Ovary (tissue), 9 donors: Measurements from ENCODE around the gene KCNQ5. TPM values are rescaled to one million over a fixed set of nuclear protein-coding genes. Genes with fewer than 3 reads are reported as not detected.

Experiments used
- DNase-seq, 5 donors: peaks; one replicate each; pipeline ENCODE4 v3.0.0-alpha.2; 2019 to 2020
- H3K27ac ChIP-seq, 2 donors: fragments of 200-600 bp; one replicate each; pipeline versions ENCODE4 v1.5.1 to v1.8.0; 2019 to 2022
- H3K27me3 ChIP-seq: fragments of 200-600 bp; one replicate; pipeline ENCODE4 v1.8.0; 2022
- H3K36me3 ChIP-seq: fragments of 200-600 bp; sonication (generic); one replicate; pipeline ENCODE4 v1.5.1; 2019
- H3K4me1 ChIP-seq: one replicate; pipeline ENCODE4 v1.8.1; 2013; ENCODE audit warnings: mild to moderate bottlenecking, moderate library complexity; ENCODE audit not compliant: insufficient read depth
- H3K4me3 ChIP-seq: fragments of 200-600 bp; sonication (generic); one replicate; pipeline ENCODE4 v1.5.1; 2017
- H3K9me3 ChIP-seq, 2 donors: fragments of 200-600 bp in 1 of 2; sonication (generic) in 1 of 2; one replicate each; pipeline versions ENCODE4 v1.5.1 to v1.8.1; 2013 to 2019; ENCODE audit warnings: mild to moderate bottlenecking in 1 of 2, moderate library complexity in 1 of 2
- CTCF ChIP-seq, 3 donors: fragments of 450-650 bp in 2 of 3; fragments of 200-600 bp in 1 of 3; IDR thresholded peaks; one replicate each; pipeline versions ENCODE4 v1.5.1 to v1.8.0; 2016 to 2022; ENCODE audit warnings: antibody characterized with exemption in 3 of 3, mild to moderate bottlenecking in 1 of 3
- EP300 ChIP-seq: sonication (generic); formaldehyde crosslinking; IDR thresholded peaks from one replicate; pipeline ENCODE4 v1.6.1; 2017; ENCODE audit warnings: antibody characterized with exemption
- POLR2A ChIP-seq: fragments of 450-650 bp; IDR thresholded peaks from one replicate; pipeline ENCODE4 v1.6.1; 2017; ENCODE audit warnings: antibody characterized with exemption, mild to moderate bottlenecking, moderate library complexity
- WGBS, 3 donors: extraction: QIAGEN DNeasy Blood & Tissue Kit in 1 of 3; methylation state at CpG; one replicate each; pipeline versions ENCODE4 v1.1.5 to v1.1.7; 2013 to 2017; 5-methylcytosine and 5-hydroxymethylcytosine counted together
- intact Hi-C, 4 donors: fragments of 100-400 bp; cut with DNase I; formaldehyde crosslinking; loops; one replicate each; pipeline versions ENCODE4 v1.11.0 to v1.15.1; 2022 to 2023
- polyA plus RNA-seq, 2 donors: library from polyadenylated mRNA; stranded (reverse); fragments of 200-250 nt in 1 of 2; fragments of 350-450 nt in 1 of 2; fragmentation: Illumina TruSeq in 1 of 2; extraction: RNeasy Lipid Tissue Mini Kit (QIAGEN cat#74804) in 1 of 2; gene quantifications; one replicate each; pipeline ENCODE4 v1.2.3, GENCODE V29; 2013 to 2014
- total RNA-seq, 7 donors: library from RNA; depleted of rRNA in 2 of 7; stranded (reverse); fragments of >200 nt in 2 of 7; fragmentation: NEBNext Ultra II Directional in 3 of 7; extraction: Animal tissue kit (Norgen Biotek cat#: 25700) in 3 of 7; gene quantifications; one replicate each; pipeline versions ENCODE4 v1.1.0 to v1.2.4, GENCODE V29; 2016 to 2023
- donor health status: DM: no; HTN: no; CAD: no; lungs with moderate emphysema.
- donor health status: DM: no; HTN: no; CAD: no.
- donor health status: Bipolar disorder and iron deficiency.
- donor health status: DM: yes; HTN: yes; CAD: no.
- donor health status: DM: no; HTN: no; CAD: no.
- donor health status: DM: yes; HTN: yes; CAD: no.

Gene KCNQ5
- total and polyA plus RNA-seq, 9 donors: 0.02 to 0.80 (median 0.15) TPM; not detected in 2

GRCh38 chr6:72619883-72620696 is 1.8 kb upstream of the KCNQ5 start:
- DNase-seq: peak in 1 of 5 donors; percentile 9
- Histone ChIP-seq H3K4me3 (no peak overlapping the region), H3K4me1 (peaks cover 6% of the 10 kb centered on the region), H3K27me3 (no peaks in the 10 kb centered on the region), H3K36me3 (no peaks in the 10 kb centered on the region), H3K27ac (no peak overlapping the region), H3K9me3 (no peaks in the 10 kb centered on the region)
- TF ChIP-seq POLR2A (no peak), EP300 (no peak), CTCF (IDR thresholded peaks at IDR 0.05) (no peak)
- WGBS, 3 donors: 3 to 5% (median 4%) methylated on average over 31 of the region's 31 CpGs
- intact Hi-C loops: no loop called here

GRCh38 chr6:72620871-72621290 is 983 bp upstream of the KCNQ5 start:
- intact Hi-C loops: no loop called here
- DNase-seq: peak in 1 of 5 donors; percentile 9
- Histone ChIP-seq H3K27me3 (no peaks in the 10 kb centered on the region), H3K9me3 (no peaks in the 10 kb centered on the region), H3K4me1 (peaks cover 6% of the 10 kb centered on the region), H3K27ac (no peak overlapping the region), H3K36me3 (no peaks in the 10 kb centered on the region), H3K4me3 (no peak overlapping the region)
- TF ChIP-seq EP300: no peak
- TF ChIP-seq CTCF (IDR thresholded peaks at IDR 0.05): no peak
- no peak for TF ChIP-seq POLR2A
- WGBS, 3 donors: 4 to 8% (median 6%) methylated on average over 21 of the region's 21 CpGs

- no peaks in the 10 kb centered on the region for H3K36me3 ChIP-seq
- H3K27me3 ChIP-seq: no peaks in the 10 kb centered on the region
- H3K4me3 ChIP-seq: peak overlapping the region; percentile 18
- DNase-seq: peak in 1 of 5 donors; percentile 10
- intact Hi-C loops: no loop called here
- H3K27ac ChIP-seq: no peak overlapping the region
- H3K4me1 ChIP-seq: peaks cover 6% of the 10 kb centered on the region
- no peaks in the 10 kb centered on the region for H3K9me3 ChIP-seq
- TF ChIP-seq EP300 (no peak), CTCF (IDR thresholded peaks at IDR 0.05) (no peak), POLR2A (no peak)
- WGBS, 3 donors: 1% methylated on average over 58 to 89 of the region's 89 CpGs
Measured at GRCh38 chr6:72622094-72622940, 453 bp downstream of the KCNQ5 start.

GRCh38 chr6:72623808-72624207 is 1.9 kb downstream of the KCNQ5 start:
- H3K4me3 ChIP-seq: no peak overlapping the region
- 51 to 58% (median 55%) methylated on average over 5 of the region's 5 CpGs for WGBS, 3 donors
- H3K27ac ChIP-seq: no peak overlapping the region
- intact Hi-C loops: no loop called here
- no peaks in the 10 kb centered on the region for H3K36me3 ChIP-seq
- H3K9me3 ChIP-seq: no peaks in the 10 kb centered on the region
- H3K4me1 ChIP-seq: peaks cover 6% of the 10 kb centered on the region
- no peaks in the 10 kb centered on the region for H3K27me3 ChIP-seq
- DNase-seq: no peak
- TF ChIP-seq POLR2A (no peak), CTCF (IDR thresholded peaks at IDR 0.05) (no peak), EP300 (no peak)
